Measurements from ENCODE around the gene RAB40C.

The RAB40C gene

GRCh38 chr16:600781-601180 lies 10.9 kb downstream of the RAB40C start:
- ATAC-seq, result peak; percentile 67
- TF ChIP-seq OSR1 (CRISPR knock-in tag; IDR thresholded peaks at IDR 0.05), result no peak
- TF ChIP-seq ZC3H10 (CRISPR knock-in tag; IDR thresholded peaks at IDR 0.05), result no peak

GRCh38 chr16:603933-604332 lies 14.1 kb downstream of the RAB40C start:
- ATAC-seq, result no peak
- no peak for TF ChIP-seq ARNTL (CRISPR knock-in tag; IDR thresholded peaks at IDR 0.05; ENCODE audit: borderline replicate concordance, low read depth)
- TF ChIP-seq CSDC2 (CRISPR knock-in tag; IDR thresholded peaks at IDR 0.05), result no peak
- no peak for TF ChIP-seq OSR1 (CRISPR knock-in tag; IDR thresholded peaks at IDR 0.05)
- no peak for TF ChIP-seq TOX (CRISPR knock-in tag; IDR thresholded peaks at IDR 0.05; ENCODE audit: borderline replicate concordance)
- no peak for TF ChIP-seq GLIS3 (CRISPR knock-in tag; IDR thresholded peaks at IDR 0.05)
- TF ChIP-seq ZFP3 (CRISPR knock-in tag; IDR thresholded peaks at IDR 0.05), result no peak
- TF ChIP-seq ESRRG (CRISPR knock-in tag; IDR thresholded peaks at IDR 0.05), result no peak
- TF ChIP-seq, protein P1, sequence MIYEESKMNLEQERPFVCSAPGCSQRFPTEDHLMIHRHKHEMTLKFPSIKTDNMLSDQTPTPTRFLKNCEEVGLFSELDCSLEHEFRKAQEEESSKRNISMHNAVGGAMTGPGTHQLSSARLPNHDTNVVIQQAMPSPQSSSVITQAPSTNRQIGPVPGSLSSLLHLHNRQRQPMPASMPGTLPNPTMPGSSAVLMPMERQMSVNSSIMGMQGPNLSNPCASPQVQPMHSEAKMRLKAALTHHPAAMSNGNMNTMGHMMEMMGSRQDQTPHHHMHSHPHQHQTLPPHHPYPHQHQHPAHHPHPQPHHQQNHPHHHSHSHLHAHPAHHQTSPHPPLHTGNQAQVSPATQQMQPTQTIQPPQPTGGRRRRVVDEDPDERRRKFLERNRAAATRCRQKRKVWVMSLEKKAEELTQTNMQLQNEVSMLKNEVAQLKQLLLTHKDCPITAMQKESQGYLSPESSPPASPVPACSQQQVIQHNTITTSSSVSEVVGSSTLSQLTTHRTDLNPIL (CRISPR knock-in tag; IDR thresholded peaks at IDR 0.05; ENCODE audit: low read depth), result no peak
- no peak for TF ChIP-seq ZNF565 (CRISPR knock-in tag; conservative IDR thresholded peaks at IDR 0.05; ENCODE audit: low read depth)
- TF ChIP-seq BACH2 (CRISPR knock-in tag; IDR thresholded peaks at IDR 0.05; ENCODE audit: borderline replicate concordance), result no peak
- TF ChIP-seq PPARA (CRISPR knock-in tag; IDR thresholded peaks at IDR 0.05; ENCODE audit: borderline replicate concordance), result no peak
- TF ChIP-seq RARB (CRISPR knock-in tag; IDR thresholded peaks at IDR 0.05), result no peak
- TF ChIP-seq, protein P2, sequence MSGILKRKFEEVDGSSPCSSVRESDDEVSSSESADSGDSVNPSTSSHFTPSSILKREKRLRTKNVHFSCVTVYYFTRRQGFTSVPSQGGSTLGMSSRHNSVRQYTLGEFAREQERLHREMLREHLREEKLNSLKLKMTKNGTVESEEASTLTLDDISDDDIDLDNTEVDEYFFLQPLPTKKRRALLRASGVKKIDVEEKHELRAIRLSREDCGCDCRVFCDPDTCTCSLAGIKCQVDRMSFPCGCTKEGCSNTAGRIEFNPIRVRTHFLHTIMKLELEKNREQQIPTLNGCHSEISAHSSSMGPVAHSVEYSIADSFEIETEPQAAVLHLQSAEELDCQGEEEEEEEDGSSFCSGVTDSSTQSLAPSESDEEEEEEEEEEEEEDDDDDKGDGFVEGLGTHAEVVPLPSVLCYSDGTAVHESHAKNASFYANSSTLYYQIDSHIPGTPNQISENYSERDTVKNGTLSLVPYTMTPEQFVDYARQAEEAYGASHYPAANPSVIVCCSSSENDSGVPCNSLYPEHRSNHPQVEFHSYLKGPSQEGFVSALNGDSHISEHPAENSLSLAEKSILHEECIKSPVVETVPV (CRISPR knock-in tag; IDR thresholded peaks at IDR 0.05), result no peak
- TF ChIP-seq TCF4 (CRISPR knock-in tag; IDR thresholded peaks at IDR 0.05; ENCODE audit: borderline replicate concordance), result no peak
- TF ChIP-seq, protein P3, sequence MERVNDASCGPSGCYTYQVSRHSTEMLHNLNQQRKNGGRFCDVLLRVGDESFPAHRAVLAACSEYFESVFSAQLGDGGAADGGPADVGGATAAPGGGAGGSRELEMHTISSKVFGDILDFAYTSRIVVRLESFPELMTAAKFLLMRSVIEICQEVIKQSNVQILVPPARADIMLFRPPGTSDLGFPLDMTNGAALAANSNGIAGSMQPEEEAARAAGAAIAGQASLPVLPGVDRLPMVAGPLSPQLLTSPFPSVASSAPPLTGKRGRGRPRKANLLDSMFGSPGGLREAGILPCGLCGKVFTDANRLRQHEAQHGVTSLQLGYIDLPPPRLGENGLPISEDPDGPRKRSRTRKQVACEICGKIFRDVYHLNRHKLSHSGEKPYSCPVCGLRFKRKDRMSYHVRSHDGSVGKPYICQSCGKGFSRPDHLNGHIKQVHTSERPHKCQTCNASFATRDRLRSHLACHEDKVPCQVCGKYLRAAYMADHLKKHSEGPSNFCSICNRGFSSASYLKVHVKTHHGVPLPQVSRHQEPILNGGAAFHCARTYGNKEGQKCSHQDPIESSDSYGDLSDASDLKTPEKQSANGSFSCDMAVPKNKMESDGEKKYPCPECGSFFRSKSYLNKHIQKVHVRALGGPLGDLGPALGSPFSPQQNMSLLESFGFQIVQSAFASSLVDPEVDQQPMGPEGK (CRISPR knock-in tag; IDR thresholded peaks at IDR 0.05; ENCODE audit: borderline replicate concordance), result no peak
- TF ChIP-seq TSHZ2 (CRISPR knock-in tag; IDR thresholded peaks at IDR 0.05), result no peak

DNA sequence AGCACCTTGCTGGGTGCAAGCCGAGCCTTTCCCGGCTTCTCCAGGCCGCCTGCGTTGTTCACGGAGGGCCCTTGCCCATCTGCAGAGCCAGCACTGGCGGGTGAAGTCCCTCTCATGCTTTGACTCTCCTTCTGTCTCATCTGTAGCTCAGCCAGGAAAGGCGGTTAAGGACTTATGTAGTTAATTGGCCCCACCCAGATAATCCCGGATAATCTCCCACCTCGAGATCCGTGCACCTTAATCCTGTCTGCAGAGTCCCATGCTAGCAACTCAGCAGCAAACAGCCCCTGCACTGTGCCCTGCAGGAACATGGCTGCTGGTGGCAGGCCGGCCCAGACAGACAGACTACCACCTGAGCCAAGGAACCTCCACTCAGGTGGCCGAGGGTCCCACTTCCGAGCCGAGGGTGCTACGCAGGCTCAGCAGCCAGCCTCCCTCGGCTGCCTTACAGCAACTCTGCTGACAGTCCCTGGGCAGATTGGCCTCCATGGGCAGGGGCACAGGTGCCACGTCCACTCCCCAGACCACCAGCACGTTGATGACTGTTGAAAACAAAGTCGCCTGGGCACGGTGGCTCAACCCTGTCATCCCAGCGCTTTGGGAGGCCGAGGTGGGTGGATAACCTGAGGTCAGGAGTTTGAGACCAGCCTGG lies 16.9 kb downstream of the RAB40C start:
- ATAC-seq, result no peak
- TF ChIP-seq TOX (CRISPR knock-in tag; IDR thresholded peaks at IDR 0.05; ENCODE audit: borderline replicate concordance) (no peak), ESRRG (CRISPR knock-in tag; IDR thresholded peaks at IDR 0.05) (no peak), ZNF8 (CRISPR knock-in tag; IDR thresholded peaks at IDR 0.05) (no peak), ISL1 (CRISPR knock-in tag; IDR thresholded peaks at IDR 0.05) (no peak), ZFP30 (CRISPR knock-in tag; IDR thresholded peaks at IDR 0.05) (no peak), OSR1 (CRISPR knock-in tag; IDR thresholded peaks at IDR 0.05) (no peak), RARB (CRISPR knock-in tag; IDR thresholded peaks at IDR 0.05) (no peak), ZC3H10 (CRISPR knock-in tag; IDR thresholded peaks at IDR 0.05) (no peak), ZNF70 (CRISPR knock-in tag; IDR thresholded peaks at IDR 0.05) (no peak)
- TF ChIP-seq, protein P1 (CRISPR knock-in tag; IDR thresholded peaks at IDR 0.05; ENCODE audit: low read depth), result no peak
- TF ChIP-seq, protein P4, sequence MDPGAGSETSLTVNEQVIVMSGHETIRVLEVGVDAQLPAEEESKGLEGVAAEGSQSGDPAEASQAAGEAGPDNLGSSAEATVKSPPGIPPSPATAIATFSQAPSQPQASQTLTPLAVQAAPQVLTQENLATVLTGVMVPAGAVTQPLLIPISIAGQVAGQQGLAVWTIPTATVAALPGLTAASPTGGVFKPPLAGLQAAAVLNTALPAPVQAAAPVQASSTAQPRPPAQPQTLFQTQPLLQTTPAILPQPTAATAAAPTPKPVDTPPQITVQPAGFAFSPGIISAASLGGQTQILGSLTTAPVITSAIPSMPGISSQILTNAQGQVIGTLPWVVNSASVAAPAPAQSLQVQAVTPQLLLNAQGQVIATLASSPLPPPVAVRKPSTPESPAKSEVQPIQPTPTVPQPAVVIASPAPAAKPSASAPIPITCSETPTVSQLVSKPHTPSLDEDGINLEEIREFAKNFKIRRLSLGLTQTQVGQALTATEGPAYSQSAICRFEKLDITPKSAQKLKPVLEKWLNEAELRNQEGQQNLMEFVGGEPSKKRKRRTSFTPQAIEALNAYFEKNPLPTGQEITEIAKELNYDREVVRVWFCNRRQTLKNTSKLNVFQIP (CRISPR knock-in tag; IDR thresholded peaks at IDR 0.05; ENCODE audit: borderline replicate concordance, low read depth), result no peak
- TF ChIP-seq, protein P3 (CRISPR knock-in tag; IDR thresholded peaks at IDR 0.05; ENCODE audit: borderline replicate concordance), result no peak
